ENCODE measurements around the gene GRIN2C.

GRIN2C gene

GRCh38 chr17:74836691-74837467 lies 22.8 kb downstream of the GRIN2C start:
- DNase-seq (ENCODE audit: low read depth), result no peak
- H3K4me3 ChIP-seq (ENCODE audit: low read length), result no peak overlapping the region
- TF ChIP-seq CTCF (IDR thresholded peaks at IDR 0.05; ENCODE audit: insufficient read depth, low read depth, low read length, missing control alignments), result no peak

DNA sequence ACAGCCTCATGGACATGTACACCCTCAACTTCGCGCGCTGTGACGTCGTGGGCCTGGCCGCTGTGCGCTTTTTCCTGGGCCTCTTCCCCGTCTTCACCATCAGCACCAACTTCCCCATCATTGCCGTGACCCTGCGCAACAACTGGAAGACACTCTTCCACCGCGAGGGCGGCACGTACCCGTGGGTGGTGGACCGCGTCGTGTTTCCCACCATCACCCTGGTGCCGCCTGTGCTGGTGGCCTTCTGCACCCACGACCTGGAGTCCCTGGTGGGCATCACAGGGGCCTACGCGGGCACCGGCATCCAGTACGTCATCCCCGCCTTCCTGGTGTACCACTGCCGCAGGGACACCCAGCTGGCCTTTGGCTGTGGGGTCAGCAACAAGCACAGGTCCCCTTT lies 23.5 kb downstream of the GRIN2C start:
- TF ChIP-seq CTCF (IDR thresholded peaks at IDR 0.05; ENCODE audit: insufficient read depth, low read depth, low read length, missing control alignments), result no peak
- H3K4me3 ChIP-seq (ENCODE audit: low read length), result no peak overlapping the region
- DNase-seq (ENCODE audit: low read depth), result no peak

DNA sequence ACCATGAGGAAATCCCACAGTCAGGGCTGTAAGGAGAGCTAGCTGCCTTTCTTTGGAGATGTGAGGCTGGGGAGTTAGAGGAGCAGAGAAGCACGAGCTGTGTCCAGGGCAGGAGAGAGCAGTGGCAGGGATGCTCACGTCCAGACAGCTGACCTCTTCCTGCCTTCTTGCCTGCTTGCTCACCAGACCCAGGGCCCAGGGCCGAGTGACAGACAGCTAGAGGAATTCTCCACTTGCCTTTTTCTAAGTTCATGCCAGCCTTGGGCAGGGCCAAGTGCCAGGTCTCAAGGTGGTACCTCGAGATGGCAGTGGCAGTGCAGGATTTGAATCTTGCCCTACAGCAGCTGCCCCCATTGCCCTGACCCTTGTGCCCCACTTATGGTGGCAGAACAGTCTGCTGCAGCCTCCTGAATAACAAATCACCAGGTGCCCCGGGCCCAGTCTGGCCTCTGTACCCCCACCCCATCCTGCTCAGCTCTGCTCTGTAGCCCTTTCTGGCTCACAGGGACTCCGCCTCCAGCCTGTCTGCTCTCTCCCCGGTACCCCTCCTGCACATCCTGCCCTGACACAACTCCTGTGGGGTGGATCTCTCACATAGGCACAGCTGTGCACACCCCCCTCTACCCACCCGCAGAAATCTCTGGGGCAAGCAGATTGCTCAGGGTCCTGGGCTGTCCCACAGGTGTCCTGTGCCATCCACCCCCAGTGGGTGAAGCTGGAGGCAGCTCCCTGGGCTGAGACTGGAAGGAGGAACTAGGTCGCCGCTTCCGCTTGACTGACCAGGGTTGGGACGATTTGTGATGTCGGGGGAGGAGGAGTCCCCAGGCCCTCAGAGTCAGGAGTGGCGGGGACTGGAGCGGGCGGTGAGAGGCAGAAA lies 25.9 kb downstream of the GRIN2C start:
- no peak overlapping the region for H3K4me3 ChIP-seq (ENCODE audit: low read length)
- peak; percentile 19 for DNase-seq (ENCODE audit: low read depth)
- TF ChIP-seq CTCF (IDR thresholded peaks at IDR 0.05; ENCODE audit: insufficient read depth, low read depth, low read length, missing control alignments), result no peak

GRCh38 chr17:74832421-74832820 lies 27.3 kb downstream of the GRIN2C start:
- no peak for DNase-seq (ENCODE audit: low read depth)
- H3K4me3 ChIP-seq (ENCODE audit: low read length), result no peak overlapping the region
- no peak for TF ChIP-seq CTCF (IDR thresholded peaks at IDR 0.05; ENCODE audit: insufficient read depth, low read depth, low read length, missing control alignments)

- no peak for TF ChIP-seq CTCF (IDR thresholded peaks at IDR 0.05; ENCODE audit: insufficient read depth, low read depth, low read length, missing control alignments)
These were observed 28.1 kb downstream of the GRIN2C start for GRCh38 chr17:74831444-74832146.

DNA sequence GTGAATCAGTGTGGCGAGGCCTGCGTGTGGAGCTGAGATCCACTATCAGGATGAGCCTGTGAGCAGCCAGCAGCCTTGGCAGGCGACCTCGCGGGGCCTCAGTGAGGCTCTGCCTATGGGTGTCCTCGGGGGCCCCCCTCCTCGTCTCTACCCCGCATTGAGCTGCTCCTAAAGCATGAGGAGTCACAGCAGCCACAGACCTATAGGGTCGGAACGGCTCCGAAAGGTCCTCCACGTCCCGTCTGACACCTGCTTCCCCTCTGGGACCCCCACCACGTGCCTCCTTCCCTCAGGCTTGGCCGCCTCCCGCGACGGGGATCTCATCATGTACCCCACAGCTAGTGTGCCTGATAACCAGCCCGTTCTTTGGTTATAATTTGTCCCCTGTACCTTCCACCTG lies 28.8 kb downstream of the GRIN2C start:
- H3K4me3 ChIP-seq (ENCODE audit: low read length), result no peak overlapping the region
- TF ChIP-seq CTCF (IDR thresholded peaks at IDR 0.05; ENCODE audit: insufficient read depth, low read depth, low read length, missing control alignments), result no peak
- DNase-seq (ENCODE audit: low read depth), result no peak

More at GRCh38 chr17:74831444-74832146, 28.1 kb downstream of the GRIN2C start:
- H3K4me3 ChIP-seq (ENCODE audit: low read length), result no peak overlapping the region
- DNase-seq (ENCODE audit: low read depth), result no peak

Measured in epithelial cell of esophagus (primary cell).